ENCODE data around the gene DIAPH2. TPM values are rescaled to one million over a fixed set of nuclear protein-coding genes. Genes with fewer than 3 reads are reported as not detected.

The DIAPH2 gene
- total and polyA plus RNA-seq, 5 donors = 3.6 to 12.3 (median 10.9) TPM

DNA sequence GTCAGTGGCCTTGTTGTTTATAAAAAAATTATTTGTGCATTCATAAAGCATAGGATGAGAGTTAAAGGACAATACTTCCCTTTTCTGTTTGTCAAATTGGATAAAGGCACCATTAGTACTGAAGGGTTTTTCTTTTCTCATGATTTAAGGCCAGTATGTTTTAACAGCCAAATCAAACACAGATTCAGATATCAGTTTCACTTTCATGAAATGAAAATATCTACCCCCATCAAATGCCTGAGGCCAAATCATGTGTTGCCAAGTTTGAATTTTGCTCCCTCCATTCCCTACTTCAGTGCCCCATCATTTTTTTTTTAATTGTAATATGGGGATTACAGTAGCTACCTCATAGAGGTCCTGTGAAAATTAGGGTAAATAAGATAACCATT is 944.9 kb downstream of the DIAPH2 start:
- Histone ChIP-seq H3K27me3 (ENCODE audit: control insufficient read depth, insufficient read depth) (no peaks in the 10 kb centered on the region), H3K9me3 (ENCODE audit: control insufficient read depth, low read length) (no peaks in the 10 kb centered on the region), H3K4me1 (ENCODE audit: control insufficient read depth, insufficient read depth, low read length) (no peaks in the 10 kb centered on the region), H3K4me3 (ENCODE audit: low read length) (no peak overlapping the region), H3K27ac (ENCODE audit: low read length) (no peak overlapping the region)
- intact Hi-C loops (cut with DNase I) = no loop called here
- no peak for ATAC-seq
- DNase-seq = no peak

DNA sequence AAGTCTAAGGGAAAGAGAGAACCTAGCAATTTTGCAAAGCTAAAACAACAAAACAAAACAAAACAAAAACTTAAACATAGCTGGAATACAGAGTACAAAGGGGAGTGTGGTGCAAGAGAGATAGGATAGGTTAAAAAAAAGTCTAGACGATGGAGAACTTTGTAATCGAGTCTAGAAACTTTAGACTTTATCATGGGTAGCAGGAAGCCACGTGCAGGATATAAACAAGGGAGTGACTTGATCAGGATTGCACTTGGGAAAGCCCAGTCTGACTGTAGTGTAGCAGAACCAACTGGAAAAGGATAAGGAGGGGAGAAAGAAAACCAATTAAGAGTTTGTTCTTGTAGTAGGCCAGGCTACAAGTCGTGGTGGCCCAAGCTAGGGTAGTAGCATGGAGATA is 949.2 kb downstream of the DIAPH2 start:
- WGBS = 68% methylated on average over 4 of the region's 4 CpGs
- H3K4me1 ChIP-seq (ENCODE audit: control insufficient read depth, insufficient read depth, low read length) = peaks cover 1% of the 10 kb centered on the region
- H3K4me3 ChIP-seq (ENCODE audit: low read length) = no peak overlapping the region
- ATAC-seq (no peak), DNase-seq (no peak)
- no peak overlapping the region for H3K27ac ChIP-seq (ENCODE audit: low read length)
- intact Hi-C loops (cut with DNase I) = no loop called here
- no peaks in the 10 kb centered on the region for H3K9me3 ChIP-seq (ENCODE audit: control insufficient read depth, low read length)
- no peaks in the 10 kb centered on the region for H3K27me3 ChIP-seq (ENCODE audit: control insufficient read depth, insufficient read depth)

DNA sequence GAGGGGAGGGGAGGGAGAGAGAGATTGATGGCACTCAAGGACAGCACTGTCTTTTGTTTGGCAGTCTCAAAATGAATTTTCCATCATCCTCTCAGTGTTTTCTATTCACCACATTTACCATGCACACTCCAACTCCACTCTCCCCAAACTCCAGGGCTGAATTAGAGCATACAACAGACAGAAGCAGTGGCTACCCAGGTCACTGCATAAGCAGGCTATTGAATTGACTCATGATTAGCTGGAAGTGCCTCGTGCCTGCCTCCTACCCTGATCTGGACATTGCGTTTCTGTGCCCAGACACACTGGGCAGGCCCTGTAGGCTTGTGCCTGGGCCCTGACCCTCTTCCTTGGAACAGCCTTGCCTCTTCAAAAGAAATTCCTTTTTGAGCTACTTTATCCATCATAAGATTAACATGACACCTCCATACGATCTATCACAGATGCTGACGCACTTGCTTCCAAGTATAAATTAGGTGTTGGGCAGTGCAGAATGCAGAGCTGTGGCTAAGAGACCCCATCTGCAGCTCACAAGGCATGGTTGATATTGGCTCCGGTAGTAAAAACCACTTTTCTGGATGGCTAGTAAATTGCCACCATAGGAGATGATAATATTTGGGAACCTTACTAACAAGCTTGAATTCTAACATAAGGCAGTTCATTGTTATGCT is 952.0 kb downstream of the DIAPH2 start:
- H3K27ac ChIP-seq (ENCODE audit: low read length) = no peak overlapping the region
- 52% methylated on average over 5 of the region's 5 CpGs for WGBS
- ATAC-seq (no peak), DNase-seq (no peak)
- H3K4me3 ChIP-seq (ENCODE audit: low read length) = no peak overlapping the region
- H3K27me3 ChIP-seq (ENCODE audit: control insufficient read depth, insufficient read depth) = no peaks in the 10 kb centered on the region
- intact Hi-C loops (cut with DNase I) = no loop called here
- no peaks in the 10 kb centered on the region for H3K9me3 ChIP-seq (ENCODE audit: control insufficient read depth, low read length)
- H3K4me1 ChIP-seq (ENCODE audit: control insufficient read depth, insufficient read depth, low read length) = peaks cover 1% of the 10 kb centered on the region

DNA sequence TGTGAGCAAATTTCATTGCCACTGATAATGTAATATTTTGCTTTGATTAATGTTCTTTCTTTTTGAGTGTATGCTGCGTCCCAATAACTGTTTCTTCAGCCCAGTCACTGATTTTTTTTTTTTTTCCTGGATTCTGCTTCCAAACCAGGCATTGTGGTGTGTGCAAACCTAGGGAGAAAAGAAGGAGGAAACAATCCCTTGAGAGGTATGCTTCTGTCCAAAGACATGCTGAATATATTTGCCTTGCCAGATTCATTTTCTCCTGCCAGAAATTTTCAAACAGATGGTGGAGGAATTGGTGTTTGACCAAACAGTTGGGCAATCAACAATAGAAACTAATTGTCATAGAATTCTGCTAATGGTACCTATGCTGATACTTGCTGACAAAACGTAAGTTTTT is 952.6 kb downstream of the DIAPH2 start:
- intact Hi-C loops (cut with DNase I) = no loop called here
- ATAC-seq = no peak

DNA sequence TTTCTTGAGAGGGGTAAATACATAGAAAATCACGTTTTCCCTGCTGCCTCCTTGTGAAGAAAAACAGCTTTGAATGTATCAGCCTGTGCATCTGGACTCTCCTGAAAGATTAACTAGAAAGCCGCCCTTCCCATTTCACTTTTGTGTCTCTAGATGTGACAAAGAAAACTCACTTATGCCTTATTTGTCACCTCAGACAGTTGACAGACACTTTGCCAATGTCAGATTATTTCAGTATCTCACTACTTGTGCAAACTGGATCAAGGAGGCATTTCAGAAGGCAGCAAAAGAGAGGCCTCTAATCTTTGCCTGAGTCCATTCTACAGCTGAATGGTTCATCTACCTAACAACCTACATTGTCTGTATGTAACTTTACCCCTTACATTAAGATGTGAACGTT is 954.0 kb downstream of the DIAPH2 start:
- intact Hi-C loops (cut with DNase I) = no loop called here
- 58% methylated on average over 3 of the region's 3 CpGs for WGBS
- no peak overlapping the region for H3K4me3 ChIP-seq (ENCODE audit: low read length)
- H3K27ac ChIP-seq (ENCODE audit: low read length) = no peak overlapping the region
- no peaks in the 10 kb centered on the region for H3K27me3 ChIP-seq (ENCODE audit: control insufficient read depth, insufficient read depth)
- no peak for DNase-seq
- H3K9me3 ChIP-seq (ENCODE audit: control insufficient read depth, low read length) = no peaks in the 10 kb centered on the region
- no peak for ATAC-seq
- peaks cover 1% of the 10 kb centered on the region for H3K4me1 ChIP-seq (ENCODE audit: control insufficient read depth, insufficient read depth, low read length)

More for the DNA sequence above, 952.6 kb downstream of the DIAPH2 start:
- Histone ChIP-seq H3K4me1 (ENCODE audit: control insufficient read depth, insufficient read depth, low read length) (peaks cover 1% of the 10 kb centered on the region), H3K27me3 (ENCODE audit: control insufficient read depth, insufficient read depth) (no peaks in the 10 kb centered on the region), H3K4me3 (ENCODE audit: low read length) (no peak overlapping the region), H3K27ac (ENCODE audit: low read length) (no peak overlapping the region), H3K9me3 (ENCODE audit: control insufficient read depth, low read length) (no peaks in the 10 kb centered on the region)
- no peak for DNase-seq
- WGBS = 74% methylated on average over 2 of the region's 2 CpGs

DNA sequence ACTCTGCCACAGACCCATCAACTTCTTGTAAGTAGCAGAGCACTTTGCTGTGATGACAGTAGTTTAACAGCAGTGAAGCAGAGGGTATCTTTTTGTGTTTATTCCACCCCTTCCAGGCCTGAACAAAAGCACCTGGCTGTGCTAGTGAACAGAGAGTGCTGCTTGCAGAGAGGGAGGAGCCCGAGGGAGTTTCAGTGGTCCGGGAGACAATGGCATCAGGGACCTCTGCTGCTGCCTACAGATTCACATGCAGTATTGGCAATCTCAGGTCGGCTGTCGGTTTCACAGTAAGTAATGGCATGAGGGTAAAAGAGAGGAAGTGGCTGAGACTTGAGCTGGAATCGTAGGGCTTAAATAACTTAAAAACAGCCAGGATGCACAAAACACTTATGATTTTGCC is 954.9 kb downstream of the DIAPH2 start:
- no peak for DNase-seq
- Histone ChIP-seq H3K4me1 (ENCODE audit: control insufficient read depth, insufficient read depth, low read length) (peaks cover 1% of the 10 kb centered on the region), H3K4me3 (ENCODE audit: low read length) (no peak overlapping the region), H3K9me3 (ENCODE audit: control insufficient read depth, low read length) (no peaks in the 10 kb centered on the region), H3K27me3 (ENCODE audit: control insufficient read depth, insufficient read depth) (no peaks in the 10 kb centered on the region), H3K27ac (ENCODE audit: low read length) (no peak overlapping the region)
- WGBS = 17% methylated on average over 5 of the region's 5 CpGs
- intact Hi-C loops (cut with DNase I) = no loop called here
- no peak for ATAC-seq

Other genes with a start within 250 kb of the DIAPH2 start
- gene RPA4, start 199.1 kb downstream of the DIAPH2 start, total RNA-seq = under 1 TPM; 0.14 to 0.45 (median 0.32) TPM
- 0.09 TPM for gene RPA4, start 199.1 kb downstream of the DIAPH2 start, polyA plus RNA-seq